ENCODE measurements around the gene ARG2. TPM values are rescaled to one million over a fixed set of nuclear protein-coding genes. Genes with fewer than 3 reads are reported as not detected.

ARG2 gene
- total and polyA plus RNA-seq, 9 of the 15 experiments (the other 6 are each of a cell fraction or from before 2014, with no cell fraction given): 6.2 to 75.0 (median 17.8) TPM

GRCh38 chr14:67619446-67620216, at the start of gene ARG2 (continued):
- no peak for TF ChIP-seq SAFB2 (IDR thresholded peaks at IDR 0.05; ENCODE audit: borderline replicate concordance, low read depth, low read length, severe bottlenecking)
- TF ChIP-seq MAX (CRISPR knock-in tag; IDR thresholded peaks at IDR 0.05): peak; percentile 54
- no peak for TF ChIP-seq POLR2AphosphoS5 (IDR thresholded peaks at IDR 0.05; ENCODE audit: control insufficient read depth, insufficient read depth, low read depth, low read length)
- TF ChIP-seq PRMT5 (CRISPR knock-in tag; IDR thresholded peaks at IDR 0.05): no peak
- TF ChIP-seq ARID2 (IDR thresholded peaks at IDR 0.05): no peak
- no peak for TF ChIP-seq ASH1L (IDR thresholded peaks at IDR 0.05; ENCODE audit: borderline replicate concordance, low read depth, partially characterized antibody)
- TF ChIP-seq RFX5 (IDR thresholded peaks at IDR 0.05; ENCODE audit: low read depth, low read length): 0 out of 2 replicates have a peak, but pooled peaks have one; percentile 42
- TF ChIP-seq PHB (CRISPR knock-in tag; IDR thresholded peaks at IDR 0.05): no peak
- TF ChIP-seq ELF1 (tag; IDR thresholded peaks at IDR 0.05): no peak
- no peak for TF ChIP-seq KLF6 (CRISPR knock-in tag; IDR thresholded peaks at IDR 0.05; ENCODE audit: borderline replicate concordance)
- no peak for TF ChIP-seq ZNF717 (CRISPR knock-in tag; IDR thresholded peaks at IDR 0.05)
- no peak for TF ChIP-seq ZNF639 (CRISPR knock-in tag; conservative IDR thresholded peaks at IDR 0.05 in 1 of 2, IDR thresholded peaks at IDR 0.05 in 1 of 2)
- no peak for TF ChIP-seq MXI1 (IDR thresholded peaks at IDR 0.05; ENCODE audit: low read depth, low read length)
- peak; percentile 74 for TF ChIP-seq POLR2A (conservative IDR thresholded peaks at IDR 0.05)
- TF ChIP-seq PYGO2 (tag; IDR thresholded peaks at IDR 0.05): no peak
- no peak for TF ChIP-seq ZBTB5 (IDR thresholded peaks at IDR 0.05)
- TF ChIP-seq CCNT2 (IDR thresholded peaks at IDR 0.05; ENCODE audit: borderline replicate concordance, extremely low read depth, insufficient read length, low read depth, low read length): peak; percentile 84
- TF ChIP-seq CLOCK (CRISPR knock-in tag; IDR thresholded peaks at IDR 0.05; ENCODE audit: borderline replicate concordance): no peak
